A549 (cell line): Measurements from ENCODE around the gene CCDC90B.

Experiments used
- BHLHE40 ChIP-seq: IDR thresholded peaks from 2 replicates; pipeline ENCODE4 v1.6.1; 2012; ENCODE audit warnings: low read depth, low read length, inconsistent platforms
- CTCF ChIP-seq: fragments of >200 bp; sonication (Bioruptor Twin); formaldehyde crosslinking; IDR thresholded peaks from 3 replicates; pipeline ENCODE4 v1.5.1; 2016
- E2F6 ChIP-seq: IDR thresholded peaks from 2 replicates; pipeline ENCODE4 v1.6.1; 2012; ENCODE audit warnings: low read depth, borderline replicate concordance
- EHMT2 ChIP-seq: fragments of 200-600 bp; sonication (generic); IDR thresholded peaks from 2 replicates; pipeline ENCODE4 v1.6.1; 2016; ENCODE audit warnings: antibody characterized with exemption, low read depth, mild to moderate bottlenecking, moderate library complexity
- ELK1 ChIP-seq: fragments of 150-350 bp; IDR thresholded peaks from 2 replicates; pipeline ENCODE4 v1.6.1; 2014; ENCODE audit warnings: low read depth, mild to moderate bottlenecking, low read length
- EP300 ChIP-seq, 2 experiments: fragments of >200 bp; sonication (Bioruptor Twin); formaldehyde crosslinking; IDR thresholded peaks; 2 replicates in 1 of 2; 3 replicates in 1 of 2; pipeline ENCODE4 v1.6.1; 2016 to 2017
- KDM1A ChIP-seq: fragments of 200-600 bp; sonication (generic); IDR thresholded peaks from 2 replicates; pipeline ENCODE4 v1.6.1; 2016; ENCODE audit warnings: low read depth, mild to moderate bottlenecking
- MAFK ChIP-seq: fragments of 450-650 bp; IDR thresholded peaks from 2 replicates; pipeline ENCODE4 v1.6.1; 2014; ENCODE audit not compliant: partially characterized antibody
- POLR2A ChIP-seq: IDR thresholded peaks from 2 replicates; pipeline ENCODE4 v1.6.1; 2012; ENCODE audit warnings: mild to moderate bottlenecking, low read length
- ZSCAN20 ChIP-seq: fragments of 250-450 bp; sonication (Bioruptor Pico); IDR thresholded peaks from 2 replicates; pipeline ENCODE4 v1.8.0; 2022; ENCODE audit warnings: mild to moderate bottlenecking, moderate library complexity

GRCh38 chr11:83292709-83293456, 6.7 kb upstream of the CCDC90B start:
- peak; percentile 71 for TF ChIP-seq CTCF
- no peak for TF ChIP-seq MAFK
- no peak for TF ChIP-seq EP300 (IDR thresholded peaks at IDR 0.05)
- no peak for TF ChIP-seq EHMT2
- no peak for TF ChIP-seq ZSCAN20
- TF ChIP-seq BHLHE40 = no peak
- no peak for TF ChIP-seq POLR2A
- TF ChIP-seq E2F6 = no peak
- TF ChIP-seq ELK1 = no peak
- TF ChIP-seq KDM1A = no peak
